Esophagus mucosa (tissue), 1 donor: Measurements from ENCODE around the gene SSH3. TPM values are rescaled to one million over a fixed set of nuclear protein-coding genes. Genes with fewer than 3 reads are reported as not detected.

Source experiments
- ATAC-seq: fragments of 200-7000 bp; cut with Tn5 transposase; one replicate; pipeline ENCODE4 v1.9.1; 2020
- total RNA-seq: library from RNA; stranded (reverse); gene quantifications from one replicate; pipeline ENCODE4 v1.2.4, GENCODE V29; 2023
- donor health status: DM: yes; HTN: yes; CAD: no.

SSH3 gene
- total RNA-seq, 1 donor from 2014 or later = 78.4 TPM

- ATAC-seq = no peak
These were observed 23.0 kb upstream of the SSH3 start for GRCh38 chr11:67280341-67280787.

GRCh38 chr11:67280788-67281551, 22.4 kb upstream of the SSH3 start:
- no peak for ATAC-seq

- no peak for ATAC-seq
These were observed 21.7 kb upstream of the SSH3 start for GRCh38 chr11:67281552-67282150.

- no peak for ATAC-seq
These were observed 21.0 kb upstream of the SSH3 start for GRCh38 chr11:67282155-67282875.

- ATAC-seq = no peak
These were observed 20.4 kb upstream of the SSH3 start for GRCh38 chr11:67282876-67283371.

- ATAC-seq = no peak
These were observed 19.8 kb upstream of the SSH3 start for GRCh38 chr11:67283481-67283963.

GRCh38 chr11:67284811-67285540, 18.4 kb upstream of the SSH3 start:
- ATAC-seq = no peak

- no peak for ATAC-seq
These were observed 17.5 kb upstream of the SSH3 start for GRCh38 chr11:67285541-67286498.

- ATAC-seq = no peak
These were observed 16.6 kb upstream of the SSH3 start for GRCh38 chr11:67286621-67287333.

GRCh38 chr11:67287355-67288197, 15.8 kb upstream of the SSH3 start:
- ATAC-seq = no peak

GRCh38 chr11:67288198-67288451, 15.2 kb upstream of the SSH3 start:
- ATAC-seq = no peak

GRCh38 chr11:67288452-67289225, 14.7 kb upstream of the SSH3 start:
- ATAC-seq = peak; percentile 62

GRCh38 chr11:67289226-67289650, 14.1 kb upstream of the SSH3 start, which contains the start of gene ANKRD13D:
ANKRD13D (plus strand) TSS chr11:67289303; CDS start chr11:67289461, 158 bp downstream.
- ATAC-seq = peak; percentile 50

- no peak for ATAC-seq
These were observed 13.5 kb upstream of the SSH3 start for GRCh38 chr11:67289651-67290479.

GRCh38 chr11:67290801-67291200, 12.5 kb upstream of the SSH3 start:
- ATAC-seq = peak; percentile 11

GRCh38 chr11:67291481-67292381, 11.6 kb upstream of the SSH3 start:
- ATAC-seq = no peak

GRCh38 chr11:67292671-67293070, 10.7 kb upstream of the SSH3 start:
- ATAC-seq = no peak
